ENCODE data around the gene NFKBIZ. TPM values are rescaled to one million over a fixed set of nuclear protein-coding genes. Genes with fewer than 3 reads are reported as not detected.

The NFKBIZ gene
- polyA plus RNA-seq, 1 of the 3 experiments (the other 2 are of a cell fraction) = 59.9 TPM

Other genes starting within 250 kb of the NFKBIZ start
- 4.9 and 7.2 TPM in 2 replicates for gene ZBTB11, start 172.4 kb upstream of the NFKBIZ start, polyA plus RNA-seq (2012; rRNA removed)
- 1,143 and 1,159 TPM in 2 replicates for gene RPL24, start 162.8 kb upstream of the NFKBIZ start, polyA plus RNA-seq (2012; rRNA removed)
- gene CEP97, start 124.9 kb upstream of the NFKBIZ start, polyA plus RNA-seq (2012; rRNA removed) = 1.3 and 1.5 TPM in 2 replicates
- 21.3 and 25.1 TPM in 2 replicates for gene NXPE3, start 70.3 kb upstream of the NFKBIZ start, polyA plus RNA-seq (2012; rRNA removed)

Measured in SK-N-SH (cell line).